ENCODE results near the gene IL23R. TPM values are rescaled to one million over a fixed set of nuclear protein-coding genes. Genes with fewer than 3 reads are reported as not detected.

Gene IL23R
- total RNA-seq, 1 donor from 2014 or later: not detected

DNA sequence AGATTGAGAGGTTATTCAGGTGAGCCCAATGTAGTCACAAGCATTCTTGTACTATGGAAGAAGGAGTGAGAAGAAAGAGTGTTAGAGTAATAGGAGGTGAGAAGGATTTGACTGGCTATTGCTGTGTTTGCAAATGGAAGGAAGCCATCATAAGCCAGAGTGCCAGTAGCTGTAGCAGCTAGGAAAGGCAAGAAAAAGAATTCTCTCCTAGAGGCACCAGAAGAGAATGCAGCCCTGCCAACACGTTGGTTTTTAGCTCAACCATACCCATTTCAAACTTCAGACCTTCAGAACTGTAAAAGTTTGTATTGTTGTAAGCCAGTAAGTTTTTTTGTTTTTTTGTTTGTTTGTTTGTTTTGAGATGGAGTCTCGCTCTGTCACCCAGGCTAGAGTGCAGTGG is 132.5 kb downstream of the IL23R start:
- H3K36me3 Mint-ChIP-seq (ENCODE audit: low read depth, unreplicated experiment): no peaks in the 10 kb centered on the region
- no peaks in the 10 kb centered on the region for H3K9me3 Mint-ChIP-seq (ENCODE audit: unreplicated experiment)
- TF ChIP-seq, protein P1, sequence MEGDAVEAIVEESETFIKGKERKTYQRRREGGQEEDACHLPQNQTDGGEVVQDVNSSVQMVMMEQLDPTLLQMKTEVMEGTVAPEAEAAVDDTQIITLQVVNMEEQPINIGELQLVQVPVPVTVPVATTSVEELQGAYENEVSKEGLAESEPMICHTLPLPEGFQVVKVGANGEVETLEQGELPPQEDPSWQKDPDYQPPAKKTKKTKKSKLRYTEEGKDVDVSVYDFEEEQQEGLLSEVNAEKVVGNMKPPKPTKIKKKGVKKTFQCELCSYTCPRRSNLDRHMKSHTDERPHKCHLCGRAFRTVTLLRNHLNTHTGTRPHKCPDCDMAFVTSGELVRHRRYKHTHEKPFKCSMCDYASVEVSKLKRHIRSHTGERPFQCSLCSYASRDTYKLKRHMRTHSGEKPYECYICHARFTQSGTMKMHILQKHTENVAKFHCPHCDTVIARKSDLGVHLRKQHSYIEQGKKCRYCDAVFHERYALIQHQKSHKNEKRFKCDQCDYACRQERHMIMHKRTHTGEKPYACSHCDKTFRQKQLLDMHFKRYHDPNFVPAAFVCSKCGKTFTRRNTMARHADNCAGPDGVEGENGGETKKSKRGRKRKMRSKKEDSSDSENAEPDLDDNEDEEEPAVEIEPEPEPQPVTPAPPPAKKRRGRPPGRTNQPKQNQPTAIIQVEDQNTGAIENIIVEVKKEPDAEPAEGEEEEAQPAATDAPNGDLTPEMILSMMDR (IDR thresholded peaks at IDR 0.05; ENCODE audit: unreplicated experiment): no peak
- H3K27me3 Mint-ChIP-seq (ENCODE audit: unreplicated experiment): peaks cover 1% of the 10 kb centered on the region
- no peak overlapping the region for H3K27ac Mint-ChIP-seq (ENCODE audit: unreplicated experiment)
- no peak for DNase-seq (ENCODE audit: low spot score)
- no peaks in the 10 kb centered on the region for H3K4me1 Mint-ChIP-seq (ENCODE audit: unreplicated experiment)
- H3K4me3 Mint-ChIP-seq (ENCODE audit: unreplicated experiment): no peak overlapping the region

DNA sequence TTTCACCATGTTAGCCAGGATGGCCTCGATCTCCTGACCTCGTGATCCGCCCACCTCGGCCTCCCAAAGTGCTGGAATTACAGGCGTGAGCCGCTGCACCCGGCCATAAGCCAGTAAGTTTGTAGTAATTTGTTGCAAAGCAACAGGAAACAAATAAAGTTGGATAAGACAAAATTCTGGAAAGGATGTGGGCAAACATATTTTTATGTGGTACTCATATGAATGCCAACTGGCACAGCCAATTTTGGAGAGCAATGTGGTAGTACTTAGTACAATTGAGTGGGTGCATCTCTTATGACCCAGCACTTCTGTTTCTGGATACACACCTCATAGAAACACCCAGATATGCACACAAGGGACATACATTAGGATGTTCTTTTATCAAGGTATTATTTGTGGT is 133.0 kb downstream of the IL23R start:
- DNase-seq (ENCODE audit: low spot score): no peak
- Mint-ChIP-seq H3K9me3 (ENCODE audit: unreplicated experiment) (no peaks in the 10 kb centered on the region), H3K4me1 (ENCODE audit: unreplicated experiment) (no peaks in the 10 kb centered on the region), H3K27me3 (ENCODE audit: unreplicated experiment) (peaks cover 1% of the 10 kb centered on the region), H3K4me3 (ENCODE audit: unreplicated experiment) (no peak overlapping the region), H3K27ac (ENCODE audit: unreplicated experiment) (no peak overlapping the region), H3K36me3 (ENCODE audit: low read depth, unreplicated experiment) (no peaks in the 10 kb centered on the region)
- TF ChIP-seq, protein P1 (IDR thresholded peaks at IDR 0.05; ENCODE audit: unreplicated experiment): no peak

DNA sequence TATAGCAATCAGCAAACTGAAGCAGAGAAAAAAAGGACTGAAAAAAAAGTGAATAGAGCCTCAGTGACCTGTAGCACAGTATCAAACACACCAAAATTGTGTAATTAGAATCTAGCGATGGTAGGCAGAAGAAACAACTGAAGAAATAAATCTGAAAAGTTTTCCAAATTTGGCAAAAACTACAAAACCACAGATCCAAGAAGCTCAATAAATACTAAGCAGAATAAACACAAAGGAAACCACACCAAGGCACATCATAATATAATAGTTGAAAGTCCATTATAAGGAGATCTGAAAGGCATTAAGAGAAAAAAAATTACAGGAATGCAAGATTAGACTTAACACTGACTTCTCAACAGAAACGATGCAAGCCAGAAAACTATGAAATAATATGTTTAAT is 134.3 kb downstream of the IL23R start:
- Mint-ChIP-seq H3K36me3 (ENCODE audit: low read depth, unreplicated experiment) (no peaks in the 10 kb centered on the region), H3K9me3 (ENCODE audit: unreplicated experiment) (no peaks in the 10 kb centered on the region), H3K27me3 (ENCODE audit: unreplicated experiment) (peaks cover 1% of the 10 kb centered on the region), H3K4me3 (ENCODE audit: unreplicated experiment) (no peak overlapping the region), H3K4me1 (ENCODE audit: unreplicated experiment) (no peaks in the 10 kb centered on the region), H3K27ac (ENCODE audit: unreplicated experiment) (no peak overlapping the region)
- DNase-seq (ENCODE audit: low spot score): no peak
- TF ChIP-seq, protein P1 (IDR thresholded peaks at IDR 0.05; ENCODE audit: unreplicated experiment): no peak

DNA sequence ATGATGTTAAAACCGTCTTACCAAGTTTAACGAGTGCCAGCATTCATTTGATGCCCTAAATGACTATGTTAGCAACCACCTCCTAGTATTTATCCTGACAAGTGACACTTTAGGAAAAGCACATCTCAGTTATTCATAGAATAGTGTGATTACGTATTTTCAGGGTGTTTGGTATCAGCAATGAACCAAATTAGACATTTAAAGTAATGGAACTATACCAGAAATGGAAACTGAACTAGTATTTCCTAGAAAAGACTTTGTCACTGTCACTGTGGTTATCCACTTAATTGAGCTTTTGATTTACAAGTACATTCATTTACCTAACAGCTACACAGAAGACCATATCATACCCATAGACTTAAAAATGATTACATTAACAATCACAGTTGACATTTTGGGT is 137.8 kb downstream of the IL23R start:
- Mint-ChIP-seq H3K4me3 (ENCODE audit: unreplicated experiment) (no peak overlapping the region), H3K27me3 (ENCODE audit: unreplicated experiment) (peaks cover 4% of the 10 kb centered on the region), H3K9me3 (ENCODE audit: unreplicated experiment) (no peaks in the 10 kb centered on the region), H3K36me3 (ENCODE audit: low read depth, unreplicated experiment) (no peaks in the 10 kb centered on the region), H3K27ac (ENCODE audit: unreplicated experiment) (no peak overlapping the region), H3K4me1 (ENCODE audit: unreplicated experiment) (no peaks in the 10 kb centered on the region)
- TF ChIP-seq, protein P1 (IDR thresholded peaks at IDR 0.05; ENCODE audit: unreplicated experiment): no peak
- DNase-seq (ENCODE audit: low spot score): no peak

DNA sequence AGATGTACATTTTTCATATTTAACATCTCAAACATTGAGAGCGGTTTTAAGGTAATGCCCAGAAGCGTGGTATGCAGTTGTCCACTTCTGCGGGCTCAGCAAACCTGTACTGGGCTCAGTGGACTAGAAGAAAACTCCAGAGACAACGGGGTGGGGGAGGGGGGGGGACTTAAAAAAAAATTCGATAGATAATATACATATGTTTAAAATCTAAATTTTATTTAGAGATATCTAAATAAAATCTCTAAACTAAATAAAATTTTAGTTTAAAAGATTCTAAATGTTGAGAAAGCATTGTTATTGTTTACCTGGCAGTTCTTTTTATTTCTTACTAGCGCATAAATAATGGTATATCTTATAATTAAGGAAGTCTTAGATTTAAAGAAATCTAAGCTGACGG is 140.3 kb downstream of the IL23R start:
- TF ChIP-seq, protein P1 (IDR thresholded peaks at IDR 0.05; ENCODE audit: unreplicated experiment): no peak
- Mint-ChIP-seq H3K4me3 (ENCODE audit: unreplicated experiment) (no peak overlapping the region), H3K27ac (ENCODE audit: unreplicated experiment) (no peak overlapping the region), H3K27me3 (ENCODE audit: unreplicated experiment) (peaks cover 4% of the 10 kb centered on the region), H3K4me1 (ENCODE audit: unreplicated experiment) (no peaks in the 10 kb centered on the region), H3K9me3 (ENCODE audit: unreplicated experiment) (no peaks in the 10 kb centered on the region), H3K36me3 (ENCODE audit: low read depth, unreplicated experiment) (no peaks in the 10 kb centered on the region)
- no peak for DNase-seq (ENCODE audit: low spot score)
